ENCODE results near the gene DNPH1.

Gene DNPH1

DNA sequence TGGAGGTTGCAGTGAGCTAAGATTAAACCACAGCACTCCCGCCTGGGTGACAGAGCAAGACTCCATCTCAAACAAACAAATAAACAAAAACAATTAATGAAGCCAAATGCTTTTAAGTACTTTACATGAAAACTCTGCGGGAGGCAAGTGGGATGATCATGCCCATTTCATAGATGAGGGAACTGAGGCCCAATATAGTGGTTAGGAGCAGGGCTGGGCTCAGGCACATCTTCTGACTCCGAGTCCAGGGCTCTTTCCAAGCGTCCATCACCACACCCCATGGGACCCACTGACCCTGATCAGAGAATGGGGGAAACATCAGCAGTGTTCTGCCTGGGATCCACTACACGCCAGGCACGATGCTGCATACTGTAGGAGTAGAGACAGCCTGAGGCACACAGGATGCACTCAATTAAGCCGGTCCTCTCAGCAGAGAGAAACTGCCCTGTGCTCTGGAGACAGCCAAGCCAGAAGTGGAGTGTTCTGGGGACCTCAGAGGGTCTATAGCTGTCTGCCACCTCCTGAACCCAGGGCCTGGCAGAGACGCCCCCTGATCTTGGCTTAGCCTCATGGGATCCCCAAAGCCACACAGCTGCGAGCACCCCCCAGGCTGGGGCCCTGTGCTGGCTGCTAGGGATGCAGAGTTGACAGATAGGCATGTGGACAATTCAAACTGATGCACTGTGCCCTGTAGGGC, 27.5 kb upstream of the DNPH1 start:
- H3K27ac Mint-ChIP-seq = no peak overlapping the region
- no peak overlapping the region for H3K4me3 Mint-ChIP-seq
- H3K4me1 Mint-ChIP-seq = peaks cover 39% of the 10 kb centered on the region
- ATAC-seq (no peak), DNase-seq (ENCODE audit: low spot score in 2 of 2) (no peak)
- H3K36me3 Mint-ChIP-seq = peaks cover 6% of the 10 kb centered on the region
- no peaks in the 10 kb centered on the region for H3K9me3 Mint-ChIP-seq

DNA sequence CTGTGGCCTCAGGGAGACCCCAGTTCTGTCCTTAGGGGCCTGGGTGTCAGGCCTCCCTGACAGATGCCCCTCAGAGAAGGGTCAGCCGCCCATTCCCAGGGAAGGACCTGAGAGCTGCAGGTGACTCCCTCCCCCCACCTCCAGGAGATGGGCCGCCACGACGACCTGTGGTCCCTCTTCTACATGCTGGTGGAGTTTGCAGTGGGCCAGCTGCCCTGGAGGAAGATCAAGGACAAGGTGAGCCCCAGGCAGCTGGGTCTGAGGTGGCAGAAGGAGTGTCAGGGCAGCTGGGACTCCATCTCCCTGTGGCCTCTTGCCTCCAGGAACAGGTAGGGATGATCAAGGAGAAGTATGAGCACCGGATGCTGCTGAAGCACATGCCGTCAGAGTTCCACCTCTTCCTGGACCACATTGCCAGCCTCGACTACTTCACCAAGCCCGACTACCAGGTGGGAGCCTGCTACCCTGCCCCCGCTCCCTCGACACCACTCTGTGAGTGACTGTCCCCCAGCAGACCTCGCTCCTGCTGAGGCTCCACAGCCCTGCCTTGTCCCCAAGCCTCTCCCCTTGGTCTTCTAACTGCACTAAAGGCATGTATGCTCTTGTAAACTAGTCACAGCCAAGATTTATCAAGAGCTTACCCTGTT, 26.2 kb upstream of the DNPH1 start:
- H3K4me1 Mint-ChIP-seq = peaks cover 51% of the 10 kb centered on the region
- peaks cover 6% of the 10 kb centered on the region for H3K36me3 Mint-ChIP-seq
- H3K9me3 Mint-ChIP-seq = no peaks in the 10 kb centered on the region
- DNase-seq (ENCODE audit: low spot score in 2 of 2) = no peak
- no peak for ATAC-seq
- H3K27ac Mint-ChIP-seq = no peak overlapping the region
- H3K4me3 Mint-ChIP-seq = no peak overlapping the region

DNA sequence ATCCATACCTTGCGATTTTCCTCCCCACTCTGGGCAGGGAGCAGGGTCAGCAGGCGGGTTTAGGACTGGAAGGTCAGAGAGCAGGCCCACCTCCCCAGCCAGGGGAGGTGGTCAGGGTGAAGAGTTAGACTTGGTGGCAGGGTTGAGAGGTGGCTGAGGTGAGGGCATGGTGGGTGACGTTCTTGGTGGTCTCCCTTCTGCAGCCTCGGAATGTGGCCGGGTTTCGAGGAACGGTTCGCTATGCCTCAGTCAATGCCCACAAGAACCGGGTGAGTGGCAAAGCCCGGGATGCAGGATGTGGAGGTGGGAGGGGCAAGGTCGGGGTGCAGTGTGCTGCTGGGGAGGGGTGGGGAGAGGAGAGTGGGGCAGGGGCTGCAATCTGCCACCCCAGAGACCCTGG, 25.6 kb upstream of the DNPH1 start:
- no peak overlapping the region for H3K27ac Mint-ChIP-seq
- no peak overlapping the region for H3K4me3 Mint-ChIP-seq

DNA sequence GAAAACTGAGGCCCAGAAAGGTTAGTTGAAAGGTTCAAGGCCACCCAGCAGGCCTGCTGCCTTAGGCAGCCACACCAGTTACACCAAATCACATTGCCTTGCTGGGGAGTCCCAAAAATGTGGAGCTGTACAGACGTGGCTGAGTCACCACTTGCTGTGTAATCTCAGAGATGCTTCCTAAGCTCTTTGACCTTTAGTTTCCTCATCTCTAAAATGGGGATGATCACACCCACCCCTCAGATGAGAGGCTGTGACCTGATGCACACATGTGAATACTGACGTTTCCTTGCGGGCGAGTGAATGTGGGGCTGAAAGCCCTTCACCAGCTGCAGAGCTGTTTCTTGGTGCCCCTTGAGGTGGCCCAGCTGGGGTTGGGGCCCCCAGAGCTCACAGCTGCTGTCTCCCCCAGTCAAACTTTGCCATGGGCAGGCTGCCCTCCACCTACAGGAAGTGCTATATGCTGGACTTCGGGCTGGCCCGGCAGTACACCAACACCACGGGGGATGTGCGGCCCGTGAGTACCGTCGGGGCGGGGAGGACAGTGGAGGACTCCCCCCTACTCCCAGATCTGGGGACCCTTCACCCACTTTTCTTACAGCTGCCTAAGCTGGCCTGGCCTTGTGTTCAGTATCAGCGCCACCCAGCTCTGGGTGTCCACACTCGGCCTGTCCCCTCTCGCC, 25.0 kb upstream of the DNPH1 start:
- DNase-seq (ENCODE audit: low spot score in 2 of 2) = no peak
- no peak overlapping the region for H3K27ac Mint-ChIP-seq

More for the DNA sequence above, 25.6 kb upstream of the DNPH1 start:
- H3K4me1 Mint-ChIP-seq = peaks cover 51% of the 10 kb centered on the region
- ATAC-seq = no peak
- H3K9me3 Mint-ChIP-seq = no peaks in the 10 kb centered on the region
- no peak for DNase-seq (ENCODE audit: low spot score in 2 of 2)
- peaks cover 6% of the 10 kb centered on the region for H3K36me3 Mint-ChIP-seq

DNA sequence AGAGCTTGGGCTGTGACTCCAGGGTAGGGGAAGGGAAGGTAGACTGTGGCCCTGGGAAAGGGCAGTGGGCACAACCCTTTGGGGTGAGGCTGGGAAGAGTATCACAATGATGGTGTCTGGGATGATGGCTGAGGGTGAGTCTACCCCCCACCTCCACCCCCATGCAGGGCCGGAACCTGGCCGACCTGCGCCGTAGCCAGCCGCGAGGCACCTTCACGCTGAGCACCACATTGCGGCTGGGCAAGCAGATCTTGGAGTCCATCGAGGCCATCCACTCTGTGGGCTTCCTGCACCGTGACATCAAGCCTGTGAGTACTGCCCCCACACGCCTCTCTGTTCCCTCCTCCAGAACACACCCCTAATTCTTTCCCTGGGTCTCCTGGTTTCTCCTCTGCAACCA, 24.1 kb upstream of the DNPH1 start:
- H3K4me1 Mint-ChIP-seq = peaks cover 45% of the 10 kb centered on the region

More for the DNA sequence above, 25.0 kb upstream of the DNPH1 start:
- no peak overlapping the region for H3K4me3 Mint-ChIP-seq
- ATAC-seq = peak; percentile 76
- H3K4me1 Mint-ChIP-seq = peaks cover 45% of the 10 kb centered on the region
- peaks cover 6% of the 10 kb centered on the region for H3K36me3 Mint-ChIP-seq
- H3K9me3 Mint-ChIP-seq = no peaks in the 10 kb centered on the region

DNA sequence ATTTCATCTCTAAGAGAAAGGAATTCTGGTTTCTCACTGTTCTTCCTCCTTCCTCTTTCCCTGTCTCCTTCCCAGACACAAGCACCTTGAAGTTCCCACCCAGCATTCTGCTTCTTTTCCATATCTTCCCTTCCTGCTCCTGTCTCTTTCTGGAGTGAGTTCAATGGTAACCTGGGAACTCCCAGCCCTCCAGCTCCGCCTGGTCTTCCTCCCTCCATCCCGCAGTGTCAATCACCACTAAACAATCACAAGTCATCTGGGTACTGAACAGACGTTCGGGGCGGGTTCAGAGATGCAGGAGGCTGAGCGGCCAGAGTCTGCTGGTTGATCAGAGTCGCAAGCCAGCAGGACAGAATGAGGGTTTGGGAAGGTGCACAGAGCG, 21.7 kb upstream of the DNPH1 start:
- Mint-ChIP-seq H3K9me3 (no peaks in the 10 kb centered on the region), H3K27ac (no peak overlapping the region), H3K4me1 (peaks cover 42% of the 10 kb centered on the region), H3K4me3 (no peak overlapping the region), H3K36me3 (peaks cover 4% of the 10 kb centered on the region)
- no peak for DNase-seq (ENCODE audit: low spot score in 2 of 2)
- no peak for ATAC-seq

More for the DNA sequence above, 24.1 kb upstream of the DNPH1 start:
- ATAC-seq (no peak), DNase-seq (ENCODE audit: low spot score in 2 of 2) (no peak)
- peak overlapping the region; percentile 7 for H3K27ac Mint-ChIP-seq
- no peak overlapping the region for H3K4me3 Mint-ChIP-seq
- peaks cover 6% of the 10 kb centered on the region for H3K36me3 Mint-ChIP-seq
- no peaks in the 10 kb centered on the region for H3K9me3 Mint-ChIP-seq

DNA sequence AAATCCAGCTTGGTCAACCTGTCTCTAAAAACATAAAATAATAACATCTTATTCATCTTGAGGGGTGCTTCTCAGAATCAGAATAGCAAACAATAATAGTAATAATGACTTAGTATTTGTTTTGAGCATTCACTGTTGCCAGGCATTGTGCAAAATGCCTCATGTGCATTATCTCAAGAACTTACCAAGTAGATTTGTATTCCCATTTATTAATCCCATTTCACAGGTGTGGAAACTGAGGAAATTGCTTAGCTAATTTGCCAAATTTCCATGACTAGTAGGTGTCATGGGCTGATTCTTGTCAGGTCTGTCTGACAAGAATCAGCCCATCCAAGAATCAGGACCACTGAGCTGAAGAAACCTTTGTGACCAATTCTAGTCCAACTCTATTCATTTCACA, 19.5 kb upstream of the DNPH1 start:
- Mint-ChIP-seq H3K27ac (no peak overlapping the region), H3K4me3 (no peak overlapping the region), H3K36me3 (no peaks in the 10 kb centered on the region), H3K4me1 (peaks cover 26% of the 10 kb centered on the region), H3K9me3 (no peaks in the 10 kb centered on the region)
- DNase-seq (ENCODE audit: low spot score in 2 of 2) = no peak
- no peak for ATAC-seq

DNA sequence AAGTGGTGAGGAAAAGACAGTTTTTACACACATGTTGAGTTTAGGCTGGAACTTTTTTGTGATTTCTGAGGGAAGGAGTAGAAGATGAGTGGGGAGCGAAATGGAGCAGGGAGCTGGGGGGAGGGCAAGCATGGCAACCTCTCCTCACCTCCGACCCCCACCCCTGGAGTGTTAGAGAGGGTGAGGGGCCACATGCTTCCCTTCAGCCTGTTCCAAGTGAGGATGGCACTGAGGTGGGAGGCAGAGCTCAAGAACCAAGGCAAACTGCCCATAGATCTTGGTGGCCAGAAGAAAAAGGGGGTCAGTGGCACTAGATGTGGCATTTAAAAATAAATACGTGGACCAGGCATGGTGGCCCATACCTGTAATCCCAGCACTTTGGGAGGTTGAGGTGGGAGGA, 18.8 kb upstream of the DNPH1 start:
- Mint-ChIP-seq H3K4me3 (peak overlapping the region; percentile 84), H3K36me3 (no peaks in the 10 kb centered on the region), H3K9me3 (no peaks in the 10 kb centered on the region), H3K27ac (peak overlapping the region; percentile 92), H3K4me1 (peaks cover 26% of the 10 kb centered on the region)
- DNase-seq (ENCODE audit: low spot score in 2 of 2) (no peak), ATAC-seq (no peak)

DNA sequence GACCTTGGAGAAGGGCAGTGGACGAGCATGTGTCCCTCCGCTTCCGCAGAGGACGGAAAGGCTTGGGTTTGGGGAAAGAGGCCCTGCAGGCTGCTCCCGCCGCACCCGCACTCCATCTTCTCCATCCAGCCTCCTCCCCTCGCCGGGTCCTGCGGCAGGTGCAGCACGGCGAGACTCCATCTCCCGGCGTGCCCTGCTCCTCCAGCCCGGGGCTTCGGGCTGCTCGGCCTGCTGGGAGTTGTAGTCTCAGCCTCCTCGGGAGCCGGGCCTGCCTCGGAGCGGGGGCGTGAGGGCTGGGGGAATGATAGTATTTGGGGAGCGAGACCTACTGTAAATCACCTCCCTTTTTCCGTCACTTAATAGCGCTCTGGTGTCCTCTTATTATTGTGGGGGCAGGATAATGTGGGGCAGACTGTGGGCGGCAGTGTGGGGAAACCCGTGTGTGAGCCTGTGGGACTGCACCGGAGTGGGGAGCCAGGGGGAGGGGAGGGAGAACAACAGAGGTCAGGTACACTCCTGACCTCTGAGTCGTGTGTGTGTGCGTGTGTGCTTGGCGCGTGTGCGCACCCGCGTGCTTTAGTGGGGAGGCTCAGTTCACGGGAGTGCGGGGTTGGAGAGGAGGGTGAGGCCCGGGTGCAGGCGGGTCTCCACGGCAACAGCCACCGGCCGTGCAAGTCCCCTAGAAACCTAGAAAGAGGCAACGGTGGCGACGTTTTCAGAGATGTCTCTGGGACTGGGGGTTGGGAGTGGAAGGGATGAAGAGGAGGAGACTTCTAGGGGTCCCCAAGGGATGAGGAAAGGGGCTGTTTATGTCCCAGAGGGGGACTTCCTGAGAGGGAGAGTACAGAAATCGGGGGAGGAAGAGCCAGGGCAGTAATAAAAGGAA, 18.1 kb upstream of the DNPH1 start:
- DNase-seq (ENCODE audit: low spot score in 2 of 2) (peak; percentile 65 to 86), ATAC-seq (peak; percentile 97)
- H3K4me3 Mint-ChIP-seq = peak overlapping the region; percentile 84
- no peaks in the 10 kb centered on the region for H3K36me3 Mint-ChIP-seq
- peak overlapping the region; percentile 92 for H3K27ac Mint-ChIP-seq
- H3K4me1 Mint-ChIP-seq = peaks cover 26% of the 10 kb centered on the region
- no peaks in the 10 kb centered on the region for H3K9me3 Mint-ChIP-seq

DNA sequence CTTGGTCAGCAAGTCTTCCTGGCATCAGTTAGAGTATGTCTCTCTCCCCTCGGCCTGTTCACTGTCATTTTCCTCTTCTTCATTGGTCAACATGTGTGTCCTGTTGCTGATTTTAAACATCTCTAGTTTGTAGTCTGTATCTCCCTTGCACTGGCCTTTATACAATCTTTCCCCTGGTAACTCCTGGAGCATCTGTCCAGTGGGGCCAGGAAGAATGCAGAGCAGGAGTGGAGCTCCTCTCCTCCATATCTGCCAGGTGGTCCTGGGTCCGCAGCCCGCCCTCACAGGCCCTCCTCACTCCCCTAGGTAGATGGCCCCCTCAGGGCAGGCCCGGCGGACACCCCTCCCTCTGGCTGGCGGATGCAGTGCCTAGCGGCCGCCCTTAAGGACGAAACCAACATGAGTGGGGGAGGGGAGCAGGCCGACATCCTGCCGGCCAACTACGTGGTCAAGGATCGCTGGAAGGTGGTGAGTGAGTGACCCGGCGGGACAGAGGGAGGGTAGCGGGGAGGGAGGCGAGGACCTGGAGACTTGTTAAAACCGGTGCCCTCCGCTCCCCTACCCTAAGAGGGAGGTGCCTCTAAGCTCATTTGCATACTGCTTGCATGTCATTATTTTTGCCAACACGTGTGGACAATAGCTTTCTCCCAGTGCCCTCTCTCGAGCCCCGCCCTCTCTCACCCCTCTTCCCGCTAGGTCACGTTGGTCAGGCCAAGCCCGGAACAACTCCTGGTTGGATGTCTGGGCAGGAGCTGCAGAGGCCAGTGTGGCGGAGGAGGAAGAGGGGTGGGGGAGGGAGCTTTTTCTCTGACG, 17.2 kb upstream of the DNPH1 start:
- no peaks in the 10 kb centered on the region for H3K36me3 Mint-ChIP-seq

DNA sequence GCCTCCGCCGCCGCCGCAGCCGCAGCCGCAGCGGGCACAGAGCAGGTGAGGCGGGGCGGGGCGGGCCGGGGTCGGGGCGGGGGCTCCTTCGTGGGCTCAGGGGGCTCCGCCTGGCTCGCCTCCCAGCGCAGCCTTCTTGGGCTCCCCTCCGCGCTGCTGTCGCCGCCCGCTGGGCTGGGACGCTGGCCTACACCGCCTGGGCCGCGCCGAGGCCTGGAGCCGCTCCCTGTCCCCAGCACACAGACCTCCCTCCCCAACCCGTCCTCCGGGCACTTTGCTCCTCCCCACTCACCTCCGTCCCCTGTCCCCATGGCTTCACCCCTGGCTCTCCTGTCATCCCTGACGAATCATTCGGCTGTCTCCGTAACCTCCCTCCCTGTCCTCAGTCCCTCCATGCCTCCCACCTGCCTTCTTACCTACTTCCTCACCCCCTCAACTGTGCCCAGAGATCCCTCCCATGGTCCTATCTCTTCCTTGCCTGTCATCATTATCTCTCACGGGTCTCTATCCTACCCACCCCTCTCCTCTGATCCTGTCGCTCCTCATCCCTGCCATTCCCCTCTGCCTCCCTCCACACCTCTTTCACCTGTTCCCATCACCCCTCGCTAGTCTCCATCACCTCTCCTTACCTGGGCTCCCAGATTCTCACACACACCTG, 14.5 kb upstream of the DNPH1 start:
- H3K4me1 Mint-ChIP-seq = peaks cover 13% of the 10 kb centered on the region
- DNase-seq (ENCODE audit: low spot score in 2 of 2) (no peak), ATAC-seq (no peak)

More for the DNA sequence above, 17.2 kb upstream of the DNPH1 start:
- peaks cover 22% of the 10 kb centered on the region for H3K4me1 Mint-ChIP-seq
- H3K4me3 Mint-ChIP-seq = peak overlapping the region; percentile 84
- H3K27ac Mint-ChIP-seq = peak overlapping the region; percentile 92
- H3K9me3 Mint-ChIP-seq = no peaks in the 10 kb centered on the region
- peak; percentile 47 for ATAC-seq
- no peak for DNase-seq (ENCODE audit: low spot score in 2 of 2)

DNA sequence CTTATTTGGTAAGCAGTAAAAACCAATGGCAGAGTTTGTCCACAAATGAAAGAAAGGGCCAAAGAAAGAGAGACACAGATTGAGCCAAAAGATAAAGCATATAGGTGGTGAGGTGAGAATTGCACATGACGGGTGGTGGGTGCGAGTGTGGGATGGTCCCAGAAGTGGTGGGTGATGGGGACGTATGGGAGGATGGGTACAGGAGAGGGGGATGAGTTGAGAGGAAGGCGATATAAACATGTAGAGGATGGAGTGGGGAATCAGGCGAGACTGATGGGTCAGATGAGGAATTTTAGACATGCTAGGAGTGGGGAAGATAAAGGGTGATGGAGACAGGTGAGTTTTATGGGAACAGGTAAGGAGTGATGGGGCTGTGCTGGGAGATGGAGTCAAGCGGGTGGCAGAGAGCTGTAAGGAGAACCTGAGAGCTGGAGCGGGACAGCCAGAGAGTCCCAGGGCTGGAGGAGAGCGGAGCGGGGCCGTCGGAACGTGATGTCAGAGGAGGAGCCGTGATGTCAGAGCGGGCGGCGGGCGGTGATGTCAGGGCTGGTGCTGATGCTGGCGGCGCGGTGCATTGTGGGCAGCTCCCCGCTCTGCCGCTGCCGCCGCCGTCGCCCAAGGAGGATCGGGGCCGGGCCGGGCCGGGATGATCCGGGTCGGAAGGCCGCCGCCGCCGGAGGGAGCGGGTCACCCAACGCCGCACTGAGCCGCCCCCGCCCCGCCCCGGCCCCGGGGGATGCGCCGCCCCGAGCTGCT, 13.8 kb upstream of the DNPH1 start, which contains the start of gene TTBK1:
TSS of gene TTBK1 (plus strand) at position 574 of the 756 bp plus-strand sequence. CDS start 3,180 bp downstream, outside the sequence.
- ATAC-seq (peak; percentile 11), DNase-seq (ENCODE audit: low spot score in 2 of 2) (no peak)
- Mint-ChIP-seq H3K9me3 (peaks cover 5% of the 10 kb centered on the region), H3K4me3 (no peak within 1 kb of the TSS), H3K4me1 (peaks cover 12% of the 10 kb centered on the region), H3K27ac (no peak within 1 kb of the TSS), H3K36me3 (no peaks in the 10 kb centered on the region)

More for the DNA sequence above, 14.5 kb upstream of the DNPH1 start:
- Mint-ChIP-seq H3K36me3 (no peaks in the 10 kb centered on the region), H3K9me3 (peaks cover 5% of the 10 kb centered on the region), H3K4me3 (no peak overlapping the region), H3K27ac (no peak overlapping the region)

DNA sequence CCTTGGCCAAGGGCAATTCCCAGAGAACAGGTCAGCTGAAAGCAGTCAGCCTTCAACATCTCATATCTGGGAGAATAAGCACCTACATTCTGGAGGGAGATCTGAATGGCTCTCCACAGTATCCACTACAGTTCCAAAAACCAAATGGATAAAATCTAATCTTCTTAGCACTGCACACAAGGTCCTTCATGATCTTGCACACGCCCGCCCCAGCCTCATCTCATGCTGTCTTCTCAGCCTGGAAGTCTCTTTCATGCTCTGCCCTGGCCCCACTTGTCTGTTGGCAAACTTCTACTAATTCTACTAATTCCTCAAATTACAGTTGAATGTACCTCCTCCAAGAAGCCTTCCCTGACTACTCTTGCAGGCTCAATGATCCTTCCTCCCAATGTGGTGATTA, 12.2 kb upstream of the DNPH1 start:
- DNase-seq (ENCODE audit: low spot score in 2 of 2) (no peak), ATAC-seq (no peak)
- H3K4me3 Mint-ChIP-seq = no peak overlapping the region
- H3K4me1 Mint-ChIP-seq = no peaks in the 10 kb centered on the region
- H3K27ac Mint-ChIP-seq = no peak overlapping the region
- peaks cover 5% of the 10 kb centered on the region for H3K9me3 Mint-ChIP-seq
- no peaks in the 10 kb centered on the region for H3K36me3 Mint-ChIP-seq
